MCF 10A (cell line): ENCODE measurements around the gene LHX3. TPM values are rescaled to one million over a fixed set of nuclear protein-coding genes. Genes with fewer than 3 reads are reported as not detected.

Experiments
- BruUV-seq: library from RNA; stranded (reverse); fragments of 400-500 nt; replicated peaks from 2 replicates; lab custom pipeline; 2021; lab: Mats Ljungman, UMichigan
- CTCF ChIA-PET: fragments of 300-600 bp; sonication (Branson Sonifier 250); formaldehyde crosslinking; extraction: SDS; loops from one replicate; lab custom pipeline; 2021; ENCODE audit warnings: antibody characterized with exemption, inconsistent platforms; lab: Yijun Ruan, JAX
- POLR2A ChIA-PET: fragments of 300-600, 350-650 bp; sonication (Branson Sonifier 250); formaldehyde crosslinking; extraction: SDS; loops from one replicate; lab custom pipeline; 2020; ENCODE audit warnings: antibody characterized with exemption, inconsistent platforms; lab: Yijun Ruan, JAX
- DNase-seq: peaks from one replicate; pipeline ENCODE4 v3.0.0-alpha.2; 2018; ENCODE audit not compliant: unreplicated experiment
- H3K27ac Mint-ChIP-seq: one replicate; pipeline ENCODE4 v1.8.0; 2022; ENCODE audit warnings: mild to moderate bottlenecking, low read depth, mixed read lengths; ENCODE audit not compliant: unreplicated experiment
- H3K27me3 Mint-ChIP-seq: one replicate; pipeline ENCODE4 v1.8.0; 2022; ENCODE audit warnings: mixed read lengths; ENCODE audit not compliant: insufficient read depth, unreplicated experiment
- H3K36me3 Mint-ChIP-seq: one replicate; pipeline ENCODE4 v1.8.0; 2022; ENCODE audit warnings: mild to moderate bottlenecking, moderate library complexity, mixed read lengths; ENCODE audit not compliant: insufficient read depth, unreplicated experiment
- H3K4me1 Mint-ChIP-seq: one replicate; pipeline ENCODE4 v1.8.0; 2022; ENCODE audit warnings: mixed read lengths; ENCODE audit not compliant: insufficient read depth, unreplicated experiment
- H3K4me3 Mint-ChIP-seq: one replicate; pipeline ENCODE4 v1.8.0; 2022; ENCODE audit warnings: mild to moderate bottlenecking, moderate library complexity, mixed read lengths; ENCODE audit not compliant: unreplicated experiment
- H3K9me3 Mint-ChIP-seq: one replicate; pipeline ENCODE4 v1.8.0; 2022; ENCODE audit warnings: mixed read lengths; ENCODE audit not compliant: unreplicated experiment
- intact Hi-C: fragments of 100-400 bp; cut with micrococcal nuclease; formaldehyde crosslinking; loops from 2 replicates; pipeline ENCODE4 v1.14.1; 2022
- total RNA-seq: library from RNA; stranded (reverse); gene quantifications from 2 replicates; pipeline ENCODE4 v1.2.3, GENCODE V29; 2022
- TF ChIP-seq, protein P1 (sequence below): fragments of 200-600 bp; IDR thresholded peaks from one replicate; pipeline ENCODE4 v1.8.0; 2022; ENCODE audit warnings: antibody characterized with exemption, mild to moderate bottlenecking; ENCODE audit not compliant: unreplicated experiment

LHX3 gene
- total RNA-seq, 1 experiment from 2014 or later: 0.26 TPM

DNA sequence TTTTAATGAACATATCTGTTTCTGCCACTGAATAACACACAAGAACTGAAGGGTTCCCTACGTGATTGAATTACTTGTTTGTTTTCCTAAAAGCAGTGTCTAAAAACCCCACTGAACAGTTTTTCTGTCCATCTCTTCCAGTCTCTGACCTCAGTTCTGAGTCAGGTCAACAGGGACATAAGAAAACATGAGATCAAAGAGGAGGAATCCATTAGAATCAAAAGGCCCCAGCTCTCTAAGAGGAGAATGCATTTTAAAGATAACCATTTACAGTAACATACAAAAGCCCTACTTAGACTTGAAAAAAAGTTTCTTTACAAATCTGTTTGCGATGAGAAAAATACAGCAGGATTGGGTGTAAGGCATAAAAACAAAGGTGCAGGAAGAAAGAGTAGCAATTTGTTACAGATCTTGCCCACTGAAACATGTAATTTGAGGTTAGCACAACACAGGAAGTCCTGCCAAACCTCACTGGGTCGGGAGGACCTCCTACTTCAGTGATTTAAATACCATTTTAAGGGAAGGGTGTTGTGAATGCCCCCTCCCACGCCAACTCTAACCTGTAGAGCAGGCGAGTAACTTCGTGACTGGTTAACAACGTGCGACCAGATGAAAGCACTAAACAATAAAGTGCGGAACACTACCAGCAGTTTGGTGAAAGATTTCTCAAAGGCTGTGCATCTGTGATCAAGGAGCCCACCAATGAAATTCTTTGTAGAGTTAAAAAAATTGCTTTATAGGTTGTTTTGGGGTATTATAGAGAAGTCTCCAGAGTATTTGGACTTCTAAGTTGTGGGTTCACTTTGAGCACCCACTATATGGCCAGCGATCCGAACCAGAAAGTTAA, 39.4 kb upstream of the LHX3 start:
- Mint-ChIP-seq H3K27me3 (no peaks in the 10 kb centered on the region), H3K9me3 (no peaks in the 10 kb centered on the region), H3K27ac (peak overlapping the region; percentile 86), H3K4me1 (peaks cover 22% of the 10 kb centered on the region), H3K36me3 (peaks cover 7% of the 10 kb centered on the region), H3K4me3 (peak overlapping the region; percentile 93)
- no peak for DNase-seq
- no TSS peak for BruUV-seq
- ChIA-PET POLR2A (interaction anchor here (0.6 to 0.8 kb wide), 4 partner anchors 17 to 1841 kb away, joined by 3 to 5 read pairs (median 4); no protein-coding TSS in a partner anchor), CTCF (interaction anchor here (0.6 kb wide), 1 partner anchor 157 kb away, joined by 5 read pairs; no protein-coding TSS in a partner anchor)
- intact Hi-C loops: loop anchor here (1.0 kb wide), 1 partner anchor 16 kb away; no protein-coding TSS in a partner anchor
- TF ChIP-seq, protein P1, sequence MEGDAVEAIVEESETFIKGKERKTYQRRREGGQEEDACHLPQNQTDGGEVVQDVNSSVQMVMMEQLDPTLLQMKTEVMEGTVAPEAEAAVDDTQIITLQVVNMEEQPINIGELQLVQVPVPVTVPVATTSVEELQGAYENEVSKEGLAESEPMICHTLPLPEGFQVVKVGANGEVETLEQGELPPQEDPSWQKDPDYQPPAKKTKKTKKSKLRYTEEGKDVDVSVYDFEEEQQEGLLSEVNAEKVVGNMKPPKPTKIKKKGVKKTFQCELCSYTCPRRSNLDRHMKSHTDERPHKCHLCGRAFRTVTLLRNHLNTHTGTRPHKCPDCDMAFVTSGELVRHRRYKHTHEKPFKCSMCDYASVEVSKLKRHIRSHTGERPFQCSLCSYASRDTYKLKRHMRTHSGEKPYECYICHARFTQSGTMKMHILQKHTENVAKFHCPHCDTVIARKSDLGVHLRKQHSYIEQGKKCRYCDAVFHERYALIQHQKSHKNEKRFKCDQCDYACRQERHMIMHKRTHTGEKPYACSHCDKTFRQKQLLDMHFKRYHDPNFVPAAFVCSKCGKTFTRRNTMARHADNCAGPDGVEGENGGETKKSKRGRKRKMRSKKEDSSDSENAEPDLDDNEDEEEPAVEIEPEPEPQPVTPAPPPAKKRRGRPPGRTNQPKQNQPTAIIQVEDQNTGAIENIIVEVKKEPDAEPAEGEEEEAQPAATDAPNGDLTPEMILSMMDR: no peak

GRCh38 chr9:136243631-136244030, 38.7 kb upstream of the LHX3 start:
- Mint-ChIP-seq H3K36me3 (peaks cover 7% of the 10 kb centered on the region), H3K9me3 (no peaks in the 10 kb centered on the region), H3K27ac (peak overlapping the region; percentile 86), H3K4me3 (peak overlapping the region; percentile 93), H3K27me3 (no peaks in the 10 kb centered on the region), H3K4me1 (peaks cover 22% of the 10 kb centered on the region)
- TSS peak; percentile 45 for BruUV-seq
- no peak for DNase-seq
- intact Hi-C loops: loop anchor here (1.0 kb wide), 2 partner anchors 15 to 73 kb away; no protein-coding TSS in a partner anchor
- POLR2A ChIA-PET: interaction anchor here (0.6 to 1.0 kb wide), 2 partner anchors 15 to 1842 kb away, joined by 3 to 4 read pairs; no protein-coding TSS in a partner anchor
- TF ChIP-seq, protein P1: no peak
- CTCF ChIA-PET: interaction anchor here (0.6 kb wide), 1 partner anchor 228 kb away, joined by 3 read pairs; no protein-coding TSS in a partner anchor

GRCh38 chr9:136242918-136243525, 38.1 kb upstream of the LHX3 start:
- Mint-ChIP-seq H3K27me3 (no peaks in the 10 kb centered on the region), H3K27ac (no peak overlapping the region), H3K4me1 (peaks cover 22% of the 10 kb centered on the region), H3K9me3 (no peaks in the 10 kb centered on the region), H3K4me3 (no peak overlapping the region), H3K36me3 (peaks cover 7% of the 10 kb centered on the region)
- ChIA-PET POLR2A (interaction anchor here (1.0 kb wide), 1 partner anchor 15 kb away, joined by 4 read pairs; no protein-coding TSS in a partner anchor), CTCF (interaction anchor here (0.6 to 1.6 kb wide), 6 partner anchors 17 to 340 kb away, joined by 3 to 5 read pairs (median 4); no protein-coding TSS in a partner anchor)
- intact Hi-C loops: loop anchor here (1.0 kb wide), 1 partner anchor 73 kb away; no protein-coding TSS in a partner anchor
- BruUV-seq: no TSS peak
- DNase-seq: peak; percentile 39
- TF ChIP-seq, protein P1: no peak

- POLR2A ChIA-PET: no interaction called here
- peaks cover 3% of the 10 kb centered on the region for H3K36me3 Mint-ChIP-seq
These were observed 37.3 kb upstream of the LHX3 start for GRCh38 chr9:136242248-136242647.

More at GRCh38 chr9:136242248-136242647, 37.3 kb upstream of the LHX3 start:
- Mint-ChIP-seq H3K4me3 (no peak overlapping the region), H3K27ac (no peak overlapping the region), H3K4me1 (peaks cover 22% of the 10 kb centered on the region), H3K9me3 (no peaks in the 10 kb centered on the region), H3K27me3 (no peaks in the 10 kb centered on the region)
- BruUV-seq: no TSS peak
- intact Hi-C loops: no loop called here
- TF ChIP-seq, protein P1: no peak
- CTCF ChIA-PET: interaction anchor here (0.6 to 1.6 kb wide), 5 partner anchors 16 to 346 kb away, joined by 3 to 5 read pairs (median 3); no protein-coding TSS in a partner anchor
- no peak for DNase-seq
